Measurements from ENCODE around the gene MYH16.

- TF ChIP-seq CTCF (IDR thresholded peaks at IDR 0.05) (no peak), POLR2AphosphoS5 (IDR thresholded peaks at IDR 0.05) (no peak), POLR2A (IDR thresholded peaks at IDR 0.05) (no peak)
Observed at GRCh38 chr7:99249985-99250575, 22.6 kb upstream of the MYH16 start.

All from gastroesophageal sphincter (tissue), 3 donors.